ENCODE measurements around the gene KLHL35.

KLHL35 gene

GRCh38 chr11:75374646-75375045, 58.4 kb downstream of the KLHL35 start:
- Mint-ChIP-seq H3K4me1 (peaks cover 5% of the 10 kb centered on the region), H3K27me3 (ENCODE audit: low read depth) (peaks cover 6% of the 10 kb centered on the region), H3K27ac (no peak overlapping the region), H3K36me3 (ENCODE audit: low read depth) (no peaks in the 10 kb centered on the region), H3K4me3 (no peak overlapping the region), H3K9me3 (peaks cover 4% of the 10 kb centered on the region)
- TF ChIP-seq CTCF (IDR thresholded peaks at IDR 0.05; ENCODE audit: unreplicated experiment in 3 of 3) = no peak

GRCh38 chr11:75373201-75373600, 59.8 kb downstream of the KLHL35 start:
- no peaks in the 10 kb centered on the region for H3K36me3 Mint-ChIP-seq (ENCODE audit: low read depth)
- no peak overlapping the region for H3K27ac Mint-ChIP-seq
- H3K9me3 Mint-ChIP-seq = peaks cover 4% of the 10 kb centered on the region
- peaks cover 6% of the 10 kb centered on the region for H3K27me3 Mint-ChIP-seq (ENCODE audit: low read depth)
- TF ChIP-seq CTCF (IDR thresholded peaks at IDR 0.05; ENCODE audit: unreplicated experiment in 3 of 3) = no peak
- peaks cover 5% of the 10 kb centered on the region for H3K4me1 Mint-ChIP-seq
- H3K4me3 Mint-ChIP-seq = no peak overlapping the region
